IMR-90 (cell line): ENCODE data around the gene PTPRK. TPM values are rescaled to one million over a fixed set of nuclear protein-coding genes. Genes with fewer than 3 reads are reported as not detected.

Experiments used
- ATAC-seq: fragments of 200-7000 bp; cut with Tn5 transposase; 2 replicates; pipeline ENCODE4 v1.9.1; 2020; ENCODE audit warnings: low read depth, mild to moderate bottlenecking, moderate library complexity
- BruUV-seq: library from RNA; stranded (reverse); fragments of 400-500 nt; replicated peaks from 2 replicates; lab custom pipeline; 2021; lab: Mats Ljungman, UMichigan
- CTCF ChIA-PET: fragments of 300-600 bp; formaldehyde crosslinking; extraction: SDS; loops from one replicate; lab custom pipeline; 2021; ENCODE audit warnings: antibody characterized with exemption; lab: Yijun Ruan, JAX
- POLR2A ChIA-PET: fragments of 300-600 bp; sonication (Branson Sonifier 250); formaldehyde crosslinking; loops from one replicate; lab custom pipeline; 2022; ENCODE audit warnings: antibody characterized with exemption; ENCODE audit not compliant: unreplicated experiment; lab: Charles Lee
- DNase-seq: peaks from one replicate; pipeline ENCODE4 v3.0.0; 2013
- H2AFZ ChIP-seq: replicated peaks from 2 replicates; pipeline ENCODE3; 2013; ENCODE audit warnings: low read length, mild to moderate bottlenecking; ENCODE audit not compliant: poor library complexity
- H2AK5ac ChIP-seq: 2 replicates; pipeline ENCODE4 v1.6.1; 2013; ENCODE audit warnings: low read depth, low read length, inconsistent platforms
- H2AK9ac ChIP-seq: replicated peaks from 2 replicates; pipeline ENCODE3; 2013; ENCODE audit warnings: mild to moderate bottlenecking, low read depth, low read length, moderate library complexity; ENCODE audit not compliant: poor library complexity
- H2BK120ac ChIP-seq: 2 replicates; pipeline ENCODE4 v1.6.1; 2013; ENCODE audit warnings: low read depth, low read length, inconsistent platforms
- H2BK15ac ChIP-seq: 3 replicates; pipeline ENCODE4 v1.6.1; 2013; ENCODE audit warnings: low read depth, low read length, inconsistent platforms
- H2BK20ac ChIP-seq: 2 replicates; pipeline ENCODE4 v1.6.1; 2013; ENCODE audit warnings: low read depth, mild to moderate bottlenecking, inconsistent platforms, low read length, moderate library complexity
- H2BK5ac ChIP-seq: 2 replicates; pipeline ENCODE4 v1.6.1; 2013; ENCODE audit warnings: mild to moderate bottlenecking, low read depth, low read length, inconsistent platforms; ENCODE audit not compliant: poor library complexity, severe bottlenecking
- H3K14ac ChIP-seq: replicated peaks from 2 replicates; pipeline ENCODE4 v1.6.1; 2013; ENCODE audit warnings: low read depth, low read length, inconsistent platforms
- H3K18ac ChIP-seq: 2 replicates; pipeline ENCODE4 v1.6.1; 2013; ENCODE audit warnings: low read depth, low read length, control low read depth
- H3K23ac ChIP-seq: 2 replicates; pipeline ENCODE4 v1.6.1; 2013; ENCODE audit warnings: low read depth, low read length, inconsistent platforms
- H3K27ac ChIP-seq: 2 replicates; pipeline ENCODE4 v1.5.1; 2013; ENCODE audit warnings: mild to moderate bottlenecking, control low read depth, low read length; ENCODE audit not compliant: insufficient read depth
- H3K27me3 ChIP-seq: 2 replicates; pipeline ENCODE4 v1.6.1; 2013; ENCODE audit warnings: low read length; ENCODE audit not compliant: control insufficient read depth, insufficient read depth
- H3K36me3 ChIP-seq: 2 replicates; pipeline ENCODE4 v1.6.1; 2013; ENCODE audit warnings: low read length, mixed read lengths; ENCODE audit not compliant: control insufficient read depth, insufficient read depth
- H3K4ac ChIP-seq: 2 replicates; pipeline ENCODE4 v1.6.1; 2013; ENCODE audit warnings: low read depth, low read length, inconsistent platforms
- H3K4me1 ChIP-seq: 2 replicates; pipeline ENCODE4 v1.6.1; 2013; ENCODE audit warnings: low read length, mixed read lengths; ENCODE audit not compliant: control insufficient read depth, insufficient read depth
- H3K4me2 ChIP-seq: 2 replicates; pipeline ENCODE4 v1.6.1; 2013; ENCODE audit warnings: low read depth, mild to moderate bottlenecking, control low read depth, low read length, moderate library complexity
- H3K4me3 ChIP-seq: 2 replicates; pipeline ENCODE4 v1.5.1; 2013; ENCODE audit warnings: low read depth, mild to moderate bottlenecking, control low read depth, low read length, moderate library complexity; ENCODE audit not compliant: insufficient read depth
- H3K56ac ChIP-seq: 2 replicates; pipeline ENCODE4 v1.6.1; 2013; ENCODE audit warnings: low read length, inconsistent platforms; ENCODE audit not compliant: insufficient read depth; ENCODE audit errors: extremely low read depth
- H3K79me1 ChIP-seq, 2 experiments: 2 replicates each; pipeline ENCODE4 v1.6.1; 2013; ENCODE audit warnings: low read length in 2 of 2, inconsistent platforms in 1 of 2, low read depth in 1 of 2
- H3K9ac ChIP-seq: 2 replicates; pipeline ENCODE4 v1.6.1; 2013; ENCODE audit warnings: low read depth, low read length, control low read depth
- H3K9me1 ChIP-seq: 2 replicates; pipeline ENCODE4 v1.6.1; 2013; ENCODE audit warnings: low read length, inconsistent platforms; ENCODE audit not compliant: insufficient read depth
- H3K9me3 ChIP-seq: 2 replicates; pipeline ENCODE4 v1.6.1; 2013; ENCODE audit warnings: low read length; ENCODE audit not compliant: control insufficient read depth, insufficient read depth
- H4K20me1 ChIP-seq: 2 replicates; pipeline ENCODE4 v1.6.1; 2013; ENCODE audit warnings: low read length, inconsistent platforms; ENCODE audit not compliant: insufficient read depth
- H4K5ac ChIP-seq: 2 replicates; pipeline ENCODE4 v1.6.1; 2013; ENCODE audit warnings: mild to moderate bottlenecking, low read depth, low read length, control low read depth
- H4K8ac ChIP-seq, 2 experiments: 2 replicates each; pipeline ENCODE4 v1.6.1; 2013; ENCODE audit warnings: low read depth in 2 of 2, low read length in 2 of 2, control low read depth in 1 of 2, inconsistent platforms in 1 of 2
- H4K91ac ChIP-seq: 2 replicates; pipeline ENCODE4 v1.6.1; 2013; ENCODE audit warnings: low read depth, low read length, inconsistent platforms; ENCODE audit not compliant: insufficient read depth
- BHLHE40 ChIP-seq: fragments of 150-350 bp; IDR thresholded peaks from 2 replicates; pipeline ENCODE4 v1.6.1; 2016; ENCODE audit warnings: mild to moderate bottlenecking, low read depth, low read length
- CEBPB ChIP-seq: IDR thresholded peaks from 2 replicates; pipeline ENCODE4 v1.6.1; 2012; ENCODE audit warnings: low read depth, low read length, improper control_type of control experiment
- ELK1 ChIP-seq: fragments of 150-350 bp; IDR thresholded peaks from 2 replicates; pipeline ENCODE4 v1.6.1; 2016; ENCODE audit warnings: low read depth, mild to moderate bottlenecking, low read length, moderate library complexity, borderline replicate concordance
- FOS ChIP-seq: fragments of 150-350 bp; IDR thresholded peaks from 2 replicates; pipeline ENCODE4 v1.6.1; 2016; ENCODE audit warnings: low read depth, low read length
- MAZ ChIP-seq: IDR thresholded peaks from 2 replicates; pipeline ENCODE4 v1.6.1; 2012; ENCODE audit warnings: low read depth, mild to moderate bottlenecking, low read length, improper control_type of control experiment, moderate library complexity, borderline replicate concordance
- NFE2L2 ChIP-seq: fragments of 150-350 bp; IDR thresholded peaks from 2 replicates; pipeline ENCODE4 v1.6.1; 2016; ENCODE audit warnings: low read depth, mild to moderate bottlenecking, low read length
- POLR2A ChIP-seq: IDR thresholded peaks from 2 replicates; pipeline ENCODE4 v1.6.1; 2012; ENCODE audit warnings: mild to moderate bottlenecking, low read depth, low read length
- RFX5 ChIP-seq: IDR thresholded peaks from 2 replicates; pipeline ENCODE4 v1.8.0; 2012; ENCODE audit warnings: low read depth, mild to moderate bottlenecking, low read length, moderate library complexity
- USF2 ChIP-seq: fragments of 150-350 bp; IDR thresholded peaks from 2 replicates; pipeline ENCODE4 v1.6.1; 2017; ENCODE audit warnings: mild to moderate bottlenecking, antibody characterized with exemption, low read length, low read depth
- WGBS, 2 experiments: methylation state at CpG; one replicate each; pipeline versions ENCODE4 v1.1.5 to v1.1.7; 2013; ENCODE audit warnings: missing lambda C conversion rate in 2 of 2; ENCODE audit not compliant: insufficient read length in 1 of 2; ENCODE audit errors: extremely low coverage in 2 of 2; 5-methylcytosine and 5-hydroxymethylcytosine counted together
- dilution Hi-C: fragments of 300-500 bp; cut with HindIII; formaldehyde crosslinking; loops from one replicate; pipeline ENCODE4 v1.14.3; 2018; ENCODE audit warnings: low sequenced_read_pairs; ENCODE audit not compliant: unreplicated experiment
- in situ Hi-C: fragments of 300-500 bp; cut with MboI; formaldehyde crosslinking; loops from 3 replicates; pipeline ENCODE4 v1.14.3; 2019; ENCODE audit warnings: low sequenced_read_pairs, inconsistent platforms, mixed read lengths
- intact Hi-C: fragments of 100-400 bp; cut with micrococcal nuclease; formaldehyde crosslinking; loops from 2 replicates; pipeline ENCODE4 v1.10.0; 2022
- polyA plus RNA-seq, 3 experiments: library from polyadenylated mRNA; depleted of rRNA; stranded (reverse); fragments of >200 nt; gene quantifications; 2 replicates each; pipeline ENCODE4 v1.2.3, GENCODE V29; 2012; ENCODE audit warnings: low replicate concordance in 1 of 3
- total RNA-seq: library from RNA; depleted of rRNA; stranded (reverse); fragments of >200 nt; gene quantifications from 2 replicates; pipeline ENCODE4 v1.2.3, GENCODE V29; 2012

Gene PTPRK
- total and polyA plus RNA-seq, 2 of the 4 experiments (the other 2 are of a cell fraction): 18.0 to 80.8 TPM

- no peak overlapping the region for H3K9ac ChIP-seq
- intact Hi-C loops: no loop called here
- dilution Hi-C loops: no loop called here
These were observed 82.7 kb downstream of the PTPRK start for GRCh38 chr6:128437685-128438084.

More at GRCh38 chr6:128437685-128438084, 82.7 kb downstream of the PTPRK start:
- in situ Hi-C loops: no loop called here
- no peaks in the 10 kb centered on the region for H3K36me3 ChIP-seq
- no TSS peak for BruUV-seq
- H3K27me3 ChIP-seq: no peaks in the 10 kb centered on the region
- no peak overlapping the region for H3K56ac ChIP-seq
- no peak overlapping the region for H2BK120ac ChIP-seq
- no peak overlapping the region for H2AFZ ChIP-seq
- H3K23ac ChIP-seq: no peak overlapping the region
- ATAC-seq (no peak), DNase-seq (no peak)
- H4K20me1 ChIP-seq: peaks cover 43% of the 10 kb centered on the region; the same call in 1 of the 2 replicates
- H4K8ac ChIP-seq: no peak overlapping the region
- H3K79me1 ChIP-seq: peaks cover 36 to 72% of the 10 kb centered on the region in 2 experiments
- H4K5ac ChIP-seq: no peak overlapping the region
- H2BK15ac ChIP-seq: no peak overlapping the region
- no peak overlapping the region for H3K27ac ChIP-seq
- H3K9me3 ChIP-seq: no peaks in the 10 kb centered on the region
- CTCF ChIA-PET: no interaction called here
- no peak for TF ChIP-seq FOS
- TF ChIP-seq BHLHE40: no peak
- no peak for TF ChIP-seq POLR2A
- TF ChIP-seq RFX5: no peak
- TF ChIP-seq MAZ: no peak
- TF ChIP-seq USF2: no peak
- TF ChIP-seq ELK1: no peak
- no peak for TF ChIP-seq NFE2L2
- no peak for TF ChIP-seq CEBPB
- no peak overlapping the region for H4K91ac ChIP-seq
- no peak overlapping the region for H3K18ac ChIP-seq
- no peak overlapping the region for H3K14ac ChIP-seq
- H2BK20ac ChIP-seq: no peak overlapping the region
- POLR2A ChIA-PET: no interaction called here
- no peak overlapping the region for H2AK5ac ChIP-seq
- no peak overlapping the region for H3K4me3 ChIP-seq
- peaks cover 6% of the 10 kb centered on the region; the same call in 1 of the 2 replicates for H3K9me1 ChIP-seq
- H2AK9ac ChIP-seq: no peak overlapping the region
- WGBS, 2 experiments: 100% methylated on average over 10 of the region's 10 CpGs; no CpG with 5 or more reads in 1 of the 2 experiments
- no peaks in the 10 kb centered on the region for H3K4me1 ChIP-seq
- no peak overlapping the region for H2BK5ac ChIP-seq
- H3K4me2 ChIP-seq: no peak overlapping the region
- no peak overlapping the region for H3K4ac ChIP-seq
